Activated CD4-positive, alpha-beta T cell treated with anti-CD3 and anti-CD28 coated beads, Interleukin-2, amount 50 U/mL, for 24 hours (primary cell): ENCODE measurements around the gene PDZRN3.

ENCODE experiments used
- DNase-seq, 2 donors: peaks; one replicate each; pipeline ENCODE4 v3.0.0-alpha.2; 2020; ENCODE audit warnings: low read depth in 1 of 2, low spot score in 1 of 2

Gene PDZRN3

DNA sequence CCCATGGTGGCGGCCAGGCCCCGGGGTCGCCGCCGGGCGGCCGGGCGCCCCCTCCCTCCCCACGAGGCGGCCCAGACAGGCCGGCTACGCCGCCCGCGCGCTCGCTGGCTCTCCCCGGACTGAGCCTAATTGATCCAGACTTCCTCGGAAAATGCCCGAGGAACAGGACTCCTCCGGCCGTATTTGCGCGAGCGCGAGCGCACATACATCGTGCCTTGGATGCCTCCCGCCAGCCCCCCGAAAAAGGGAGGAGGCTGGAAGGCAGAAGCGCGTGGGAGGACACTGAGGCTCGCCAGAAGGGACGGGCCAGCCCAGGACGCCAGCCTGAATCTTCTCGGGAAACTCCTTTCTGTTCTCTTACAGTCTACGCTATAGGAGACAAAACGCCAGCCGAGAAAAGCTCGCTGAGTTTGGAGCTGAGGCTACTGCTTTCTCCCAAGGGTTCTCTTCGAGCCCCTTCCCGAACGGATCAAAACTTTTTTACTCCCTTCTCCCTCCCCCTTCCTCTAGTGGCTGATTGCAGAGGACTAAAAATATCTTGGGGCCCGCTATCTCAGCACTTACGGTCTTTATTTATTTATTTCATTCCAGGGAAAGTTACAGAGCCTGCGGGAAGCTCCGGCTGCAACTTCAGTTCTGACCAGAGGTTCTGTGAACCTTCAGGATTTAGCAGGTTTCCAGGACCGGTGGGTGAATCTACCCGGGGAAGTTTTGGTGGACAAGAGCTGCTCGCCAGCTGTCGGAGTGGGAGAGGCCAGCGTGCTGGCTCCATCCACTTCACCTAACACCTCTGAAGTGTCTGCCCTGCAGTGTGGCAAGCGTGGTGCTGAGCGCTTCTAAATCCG is at the start of gene PDZRN3:
Gene PDZRN3 (minus strand): TSS at position 121 of the 845 bp plus-strand sequence.
- no peak for DNase-seq

DNA sequence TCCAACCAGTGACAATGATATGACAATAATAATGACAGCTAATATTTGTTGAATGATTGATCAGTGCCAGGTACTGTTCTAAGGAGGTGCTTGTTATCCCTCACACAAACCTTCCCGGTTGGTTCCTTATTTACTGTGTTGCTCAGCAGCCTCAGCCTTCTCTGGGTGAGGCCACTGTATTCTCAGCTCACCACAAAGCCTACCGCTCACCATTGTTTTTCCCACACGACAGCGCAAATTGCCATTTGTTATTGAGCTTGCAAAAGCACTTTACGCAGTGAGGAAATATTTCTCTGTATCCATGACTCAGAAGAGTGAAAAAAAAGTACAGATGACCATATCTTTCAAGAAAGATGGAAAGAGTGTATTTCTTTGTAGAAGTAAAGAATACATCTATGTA is 49.5 kb upstream of the PDZRN3 start:
- no peak for DNase-seq

DNA sequence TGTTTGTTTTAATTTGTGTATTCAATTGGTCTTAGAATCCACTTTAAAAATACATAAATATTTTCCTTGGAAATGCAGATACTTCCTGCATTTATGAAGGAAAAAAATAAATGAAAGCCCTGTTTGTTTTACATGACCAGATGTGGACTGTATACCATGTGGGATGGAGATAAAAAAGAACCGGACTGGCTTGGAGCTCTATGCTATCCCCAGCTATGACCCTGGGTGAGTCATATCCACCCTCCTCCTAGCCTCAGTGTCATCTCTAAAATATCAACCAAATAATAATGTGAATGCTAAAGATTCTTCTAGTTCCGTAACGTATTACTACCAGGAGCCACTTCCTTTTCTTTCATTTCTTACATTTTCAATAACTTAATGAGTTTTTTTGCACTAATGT is 44.5 kb upstream of the PDZRN3 start:
- DNase-seq = no peak

DNA sequence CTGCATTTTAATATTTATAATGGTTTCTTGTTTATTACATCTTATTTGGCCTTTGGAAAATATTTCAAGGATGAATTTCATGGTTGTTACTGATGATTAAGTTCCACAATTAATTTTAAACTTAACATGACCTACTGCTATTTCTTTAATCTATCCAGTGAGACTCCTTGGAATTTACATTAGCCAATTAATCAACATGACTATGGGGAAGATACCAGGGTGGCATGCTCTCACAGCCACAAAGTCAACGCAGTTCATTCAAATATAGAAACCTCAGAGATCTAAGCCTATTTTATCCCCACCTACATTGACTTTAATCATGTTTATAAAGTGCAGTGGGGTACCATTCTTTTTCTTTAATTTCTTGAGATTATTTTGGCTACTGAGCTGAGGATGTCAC is 43.6 kb upstream of the PDZRN3 start:
- DNase-seq = no peak

DNA sequence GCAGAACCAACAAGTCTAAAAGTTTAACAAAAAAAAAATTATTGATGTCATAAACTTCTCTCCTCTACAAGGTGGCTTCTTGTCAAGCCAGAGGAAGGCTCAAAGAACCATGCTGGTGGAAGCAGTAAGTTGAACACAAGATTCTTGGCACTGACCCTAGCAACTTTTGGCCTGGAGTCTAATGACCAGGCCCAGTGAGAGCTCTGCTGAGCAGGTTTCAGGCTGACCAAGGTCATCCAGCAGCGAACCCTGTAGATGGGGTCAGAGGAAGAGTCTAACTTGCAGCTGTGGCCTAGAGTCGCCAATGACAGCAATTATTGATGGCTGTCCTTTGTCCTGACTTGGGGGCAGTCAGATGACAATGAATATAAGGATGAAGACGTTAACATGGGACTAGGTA is 43.1 kb upstream of the PDZRN3 start:
- DNase-seq = no peak

DNA sequence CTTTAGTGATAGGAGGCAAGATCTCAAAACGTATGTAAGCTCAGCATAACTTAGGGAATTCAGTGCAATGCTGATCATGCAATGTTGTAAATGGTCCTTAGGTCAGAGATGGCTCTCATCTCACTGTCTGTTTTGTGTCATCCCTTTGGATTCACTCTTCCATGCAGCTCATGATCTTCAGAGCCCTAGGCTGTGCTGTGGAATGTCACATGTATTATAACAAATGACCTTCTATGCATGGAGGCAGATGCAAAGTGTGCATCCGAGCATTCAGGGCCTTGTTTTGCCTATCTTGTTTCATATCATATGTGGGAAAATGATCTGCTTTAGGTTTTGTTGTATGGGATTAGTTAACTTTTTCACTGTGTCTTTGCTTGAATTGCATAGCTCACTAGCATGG is 40.5 kb upstream of the PDZRN3 start:
- no peak for DNase-seq

DNA sequence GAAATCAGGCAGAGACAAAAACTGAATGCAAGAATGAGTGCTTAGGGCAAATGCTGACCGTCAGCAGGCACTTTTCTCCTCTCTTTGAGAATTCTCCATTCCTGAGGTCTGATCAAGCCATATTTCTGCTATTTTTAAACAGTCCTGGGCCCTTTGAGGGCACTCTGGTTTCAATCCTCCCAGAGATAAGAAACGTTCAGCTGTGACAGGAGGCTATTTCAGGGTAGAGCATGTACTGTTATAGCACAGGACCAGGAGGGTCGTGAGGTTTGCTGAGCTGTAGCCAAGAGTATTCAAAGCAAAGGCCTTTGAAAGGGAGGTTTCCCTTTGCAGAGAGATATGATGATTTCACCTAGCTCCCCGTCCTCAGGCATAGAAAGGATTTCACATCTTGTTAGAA is 39.6 kb upstream of the PDZRN3 start:
- no peak for DNase-seq

DNA sequence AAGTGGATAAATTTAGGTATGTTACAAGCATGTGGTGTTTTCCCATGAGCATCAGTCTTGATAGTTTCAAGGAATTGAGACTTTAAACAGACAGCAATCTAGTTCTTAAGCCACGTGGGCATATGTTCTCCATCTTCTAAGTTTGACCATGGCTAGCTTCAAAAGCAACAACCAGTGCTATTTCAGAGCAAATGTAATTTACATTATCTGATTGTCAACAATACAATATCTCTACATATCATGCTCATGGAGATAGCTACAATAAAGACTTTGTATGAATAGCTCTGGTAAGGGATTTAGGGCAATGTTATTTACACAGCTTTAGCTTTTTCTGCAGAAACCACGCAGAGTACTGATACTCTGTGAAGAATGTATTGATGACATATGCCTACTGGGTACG is 38.8 kb upstream of the PDZRN3 start:
- DNase-seq = no peak

DNA sequence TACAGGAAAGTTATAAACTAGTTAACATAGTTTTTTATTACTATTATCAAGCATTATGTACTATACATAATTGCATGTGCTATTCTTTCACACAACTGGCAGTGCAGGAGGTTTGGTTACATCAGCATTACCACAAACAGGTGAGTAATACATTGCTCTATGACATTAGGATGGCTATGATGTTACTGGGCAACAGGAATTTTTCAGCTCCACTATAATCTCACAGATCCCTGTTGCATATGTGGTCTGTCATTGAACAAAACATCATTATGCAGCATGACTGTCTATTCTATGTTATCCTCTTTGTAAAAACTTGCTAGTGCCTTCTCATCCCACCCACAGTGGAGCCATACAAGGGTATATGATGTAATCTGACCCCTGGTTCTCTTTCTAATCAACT is 36.5 kb upstream of the PDZRN3 start:
- DNase-seq = no peak

DNA sequence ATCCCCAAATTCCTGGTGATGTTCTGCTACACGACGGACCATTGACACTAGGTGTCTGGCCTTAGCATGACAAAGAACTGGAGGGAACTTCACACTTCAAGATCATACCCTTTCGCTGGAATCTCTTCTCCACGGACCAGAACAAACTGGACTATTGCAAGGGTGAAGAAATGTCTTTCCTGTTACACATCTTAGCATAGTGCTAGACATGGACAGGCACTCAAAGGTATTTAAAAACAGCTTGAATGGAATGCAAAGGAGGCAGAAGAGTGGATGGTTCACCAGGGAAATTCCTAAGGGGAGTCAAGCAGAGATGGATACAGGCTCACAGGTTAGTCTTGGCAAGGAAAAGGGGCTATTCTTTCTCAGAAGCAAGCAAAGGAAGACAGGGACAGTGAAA is 33.5 kb upstream of the PDZRN3 start:
- DNase-seq = no peak

DNA sequence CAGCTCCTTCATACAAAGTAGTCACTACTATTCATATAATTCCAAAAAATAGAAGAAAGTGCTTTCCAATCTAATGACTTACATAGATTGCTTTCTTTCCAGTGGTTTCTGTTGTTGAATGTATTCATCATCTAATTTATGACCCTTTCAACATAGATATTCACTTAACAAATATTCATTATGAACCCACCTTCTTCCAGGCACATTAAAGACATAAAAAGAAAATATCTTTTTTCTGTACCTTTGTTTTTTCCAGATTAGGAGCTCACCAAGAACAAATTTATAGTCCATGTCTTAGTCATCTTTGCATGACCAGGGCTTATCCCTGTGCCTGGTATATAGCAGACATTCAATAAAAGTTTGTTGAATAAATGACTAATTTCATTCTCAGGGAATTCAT is 32.4 kb upstream of the PDZRN3 start:
- no peak for DNase-seq

DNA sequence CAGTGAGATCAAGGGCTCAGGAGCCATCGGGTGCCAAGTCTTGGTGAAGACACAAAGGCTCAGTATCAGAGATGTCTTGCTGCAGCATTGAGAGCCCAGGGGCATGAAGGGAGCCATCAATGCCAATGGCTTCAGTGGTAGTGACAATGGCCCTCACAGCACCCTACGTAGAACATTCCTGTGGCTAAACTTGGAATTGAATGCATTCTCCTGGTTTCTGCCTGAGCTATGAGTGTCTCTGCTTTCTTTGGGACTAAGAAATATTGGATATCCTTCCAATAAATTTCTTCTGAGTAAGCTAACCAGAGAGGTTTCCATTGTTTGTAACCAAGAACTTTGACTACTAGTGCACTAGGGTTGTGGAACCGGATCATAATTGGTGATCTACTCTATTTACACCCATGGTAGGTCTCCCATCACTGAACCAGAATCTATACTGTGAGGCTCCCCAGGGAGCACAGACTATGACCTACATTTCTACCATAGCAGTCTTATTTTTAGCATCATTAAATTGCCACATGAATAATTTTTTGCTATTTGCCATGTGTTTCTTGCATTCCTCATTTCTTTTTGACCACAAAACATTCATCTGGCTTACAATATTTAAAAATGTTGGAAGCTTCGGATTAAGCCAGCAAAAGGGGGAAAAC is 31.6 kb upstream of the PDZRN3 start:
- DNase-seq = no peak

DNA sequence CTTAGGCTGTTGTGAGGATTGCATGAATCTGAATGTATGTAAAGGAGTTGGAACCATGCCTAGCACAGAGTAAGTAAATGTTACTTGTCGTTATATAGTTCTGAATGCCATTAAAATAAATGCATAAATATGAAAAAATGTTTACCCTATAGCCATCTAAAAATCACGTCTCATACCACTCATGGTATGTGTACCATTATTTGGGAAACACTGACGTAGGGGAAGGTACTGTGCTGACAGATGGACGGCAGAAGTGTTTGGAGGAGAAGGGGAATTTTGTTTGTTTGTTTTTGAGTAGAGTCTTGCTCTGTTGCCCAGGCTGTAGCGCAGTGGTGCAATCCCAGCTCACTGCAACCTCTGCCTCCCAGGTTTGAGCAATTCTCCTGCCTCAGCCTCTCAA is 30.5 kb upstream of the PDZRN3 start:
- no peak for DNase-seq

DNA sequence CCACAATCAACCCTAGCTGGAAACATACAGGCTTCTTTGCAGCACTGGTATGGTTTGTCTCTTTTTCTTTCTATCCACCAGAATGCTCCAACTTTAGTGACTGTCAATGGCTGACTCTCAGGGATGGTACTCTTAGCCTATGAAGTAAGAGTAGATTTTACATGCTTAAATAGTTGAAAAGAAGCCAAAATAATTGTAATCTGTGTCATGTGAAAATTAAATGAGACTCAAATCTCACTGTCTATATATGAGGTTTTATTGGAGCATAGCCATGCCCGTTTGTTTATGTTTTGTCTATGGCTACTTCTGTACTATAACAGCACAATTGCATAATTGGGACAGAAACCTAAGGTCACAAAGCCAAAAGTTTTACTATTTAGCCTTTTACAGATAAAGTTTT is 29.1 kb upstream of the PDZRN3 start:
- no peak for DNase-seq

DNA sequence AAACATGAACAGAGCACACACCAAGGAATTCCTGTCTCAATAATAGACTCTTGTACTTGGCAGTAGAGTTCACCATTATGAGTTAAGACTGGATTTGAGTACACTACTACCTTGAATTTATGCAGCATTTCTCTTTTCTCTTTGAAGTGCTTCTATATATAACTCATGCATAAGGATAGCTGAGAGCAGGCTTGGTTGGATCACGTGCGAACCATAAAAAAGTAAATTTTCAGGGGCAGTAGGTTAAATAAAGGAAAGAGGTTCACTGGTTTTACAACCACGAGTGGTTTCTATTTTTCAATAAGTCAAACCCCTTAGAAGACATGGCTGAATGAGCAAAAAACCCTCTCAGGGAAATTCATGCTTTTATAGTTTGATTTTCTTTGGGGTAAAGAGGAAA is 28.6 kb upstream of the PDZRN3 start:
- DNase-seq = no peak

DNA sequence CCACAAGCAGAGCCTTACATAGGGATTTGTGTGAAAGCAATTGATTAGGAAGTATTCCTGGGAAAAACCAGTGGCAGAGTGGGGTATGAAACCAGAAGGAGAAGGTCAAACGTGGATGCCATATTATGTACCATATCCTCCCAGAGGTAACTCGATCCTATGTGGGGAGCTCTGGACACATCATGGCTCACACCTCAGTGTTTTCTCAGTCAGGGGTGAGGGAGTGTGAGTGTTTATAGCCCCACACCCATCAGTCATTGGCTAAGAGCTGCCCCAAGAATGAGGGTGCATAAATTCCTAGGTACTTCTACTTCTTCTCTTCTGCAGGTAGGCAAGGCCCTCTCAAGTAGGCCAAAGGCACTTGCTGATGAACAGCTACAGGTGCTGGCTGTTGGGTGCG is 28.2 kb upstream of the PDZRN3 start:
- no peak for DNase-seq

DNA sequence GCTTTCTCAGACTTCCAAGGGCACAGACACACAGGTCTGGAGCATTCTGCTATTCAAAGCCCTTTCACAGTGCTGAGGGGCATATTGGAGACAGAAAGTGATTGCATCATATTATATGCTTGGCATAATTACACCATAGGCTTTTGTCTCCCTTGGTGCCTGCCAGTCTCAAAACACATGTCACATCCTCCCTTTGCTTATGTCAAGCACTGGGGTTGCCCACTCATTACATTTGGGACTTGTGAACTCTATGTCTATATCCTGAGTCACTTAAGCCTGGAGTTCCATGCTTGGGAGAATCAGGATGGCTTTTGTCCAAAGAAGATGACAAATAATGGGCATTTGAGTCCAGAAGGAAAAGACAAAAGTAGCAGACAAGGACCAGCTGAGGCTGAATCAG is 12.3 kb upstream of the PDZRN3 start:
- DNase-seq = no peak

DNA sequence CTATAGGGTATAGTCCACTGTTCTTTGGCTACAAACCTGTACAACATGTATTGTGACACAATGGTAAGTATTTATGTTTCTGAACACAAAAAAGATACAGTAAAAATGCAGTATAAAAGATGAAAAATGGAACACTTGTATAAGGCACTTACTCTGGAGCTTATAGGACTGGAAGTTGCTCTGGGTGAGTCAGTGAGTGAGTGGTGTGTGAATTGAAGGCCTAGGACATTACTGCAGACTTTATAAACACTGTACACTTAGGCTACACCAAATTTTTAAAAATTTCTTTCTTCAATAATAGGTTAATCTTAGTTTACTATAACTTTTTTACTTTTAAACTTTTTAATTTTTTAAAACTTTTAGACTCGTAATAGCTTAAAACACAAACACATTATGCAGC is 10.5 kb upstream of the PDZRN3 start:
- no peak for DNase-seq

DNA sequence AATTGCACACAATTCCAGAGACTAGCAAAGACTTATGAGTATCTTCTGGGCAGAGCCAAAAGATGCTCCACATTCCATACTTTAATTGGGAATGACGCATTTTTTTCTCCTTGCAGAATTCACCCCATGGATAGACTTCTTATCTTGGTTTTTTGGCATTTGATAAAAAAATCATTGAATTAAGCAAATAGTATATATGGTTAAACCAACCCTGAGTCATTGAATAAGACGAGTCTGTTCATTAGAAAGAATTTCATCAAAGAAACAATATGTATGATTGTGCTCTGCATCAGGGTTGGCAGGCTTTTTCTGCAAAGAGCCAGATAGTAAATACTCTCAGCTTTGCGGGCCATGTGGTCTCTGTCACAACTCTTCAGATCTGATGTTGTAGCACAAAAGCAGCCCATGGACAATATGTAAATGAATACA is 9.2 kb upstream of the PDZRN3 start:
- DNase-seq = no peak

DNA sequence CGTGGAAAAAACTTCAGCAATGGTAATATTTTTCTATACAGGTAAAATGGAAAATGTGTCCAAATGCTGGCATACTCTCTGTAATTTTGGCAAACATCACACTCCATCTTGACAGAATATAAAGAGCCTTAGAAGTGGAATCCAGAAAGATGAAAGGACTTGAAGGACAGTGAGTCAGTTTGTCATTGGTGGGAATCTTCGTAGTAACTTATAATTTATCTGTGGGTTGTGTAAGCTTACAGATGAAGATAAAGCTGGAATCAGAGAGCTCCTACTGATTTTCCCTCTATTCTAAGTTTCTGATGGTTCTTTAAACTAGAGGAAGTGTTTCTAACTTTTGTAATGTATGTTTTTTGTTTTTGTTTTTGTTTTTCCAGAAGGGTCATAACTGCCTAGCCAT is 8.7 kb upstream of the PDZRN3 start:
- DNase-seq = no peak

DNA sequence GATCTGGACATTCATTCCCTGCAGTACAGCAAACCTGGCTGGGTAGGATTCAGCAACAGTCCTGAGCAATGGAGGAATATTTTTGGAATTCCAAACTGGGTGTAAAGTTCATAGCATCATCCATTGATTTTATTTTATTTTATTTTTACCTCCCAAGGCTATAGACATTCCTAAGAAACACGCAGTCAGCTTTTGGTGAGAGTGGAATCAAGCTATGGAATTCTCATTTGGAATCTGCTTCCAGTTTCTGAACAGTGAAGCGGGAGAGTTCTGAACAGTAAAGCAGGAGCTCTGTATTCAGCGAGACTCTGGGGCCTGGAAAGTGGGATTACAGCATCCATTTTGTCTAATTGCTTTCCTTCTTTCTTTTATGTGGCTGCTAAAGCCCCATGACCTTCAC is 1.4 kb upstream of the PDZRN3 start:
- DNase-seq = no peak

DNA sequence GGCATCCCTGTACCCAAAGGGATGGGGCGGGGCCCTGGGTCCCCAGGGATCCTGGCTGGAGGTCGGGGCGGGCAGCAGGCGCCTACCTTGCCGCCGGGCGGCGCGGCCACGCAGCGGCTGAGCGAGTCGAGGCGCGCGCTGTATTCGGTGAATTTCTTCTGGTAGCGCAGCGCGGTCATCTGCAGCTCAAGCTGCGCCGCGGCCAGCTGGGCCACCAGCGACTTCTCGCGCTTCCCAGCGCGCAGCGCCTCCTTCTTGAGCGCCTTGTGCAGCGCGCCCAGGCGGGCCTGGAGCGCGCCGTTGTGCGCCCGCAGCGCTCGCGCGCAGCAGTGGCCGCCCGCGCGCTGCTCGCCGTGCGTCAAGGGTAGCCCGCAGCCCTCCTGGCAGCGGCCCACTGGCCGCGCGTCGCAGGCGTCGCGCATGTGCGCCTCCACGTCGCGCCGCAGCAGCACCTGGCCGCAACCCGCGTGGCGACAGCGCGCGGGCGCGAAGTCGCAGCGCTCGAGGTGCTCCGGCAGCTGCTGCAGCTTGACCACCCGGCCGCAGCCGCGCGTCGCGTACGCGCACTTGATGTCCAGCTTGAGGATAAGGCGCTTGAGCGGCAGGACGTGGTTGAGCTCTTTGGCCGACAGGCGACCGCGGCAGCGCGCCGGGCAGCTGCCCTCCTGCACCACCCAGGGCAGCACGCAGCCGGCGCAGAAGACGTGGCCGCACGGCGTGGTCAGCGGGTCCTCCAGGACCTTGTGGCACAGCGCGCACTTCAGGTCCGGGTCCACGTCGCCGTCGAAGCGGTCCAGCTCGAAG is 522 bp downstream of the PDZRN3 start:
- no peak for DNase-seq
